GM12875 (cell line): ENCODE measurements around the gene RNF151.
"Not testable (repeated sequence)": the region's sequence is repeated elsewhere in the genome, so short reads cannot be mapped to it uniquely, and the experiment has no call there.

Experiments
- H3K4me3 ChIP-seq: one replicate; pipeline ENCODE4 v1.5.1; 2011; ENCODE audit warnings: low read depth, low read length, control low read depth
- CTCF ChIP-seq: IDR thresholded peaks from 2 replicates; pipeline ENCODE4 v1.5.1; 2011; ENCODE audit warnings: low read depth, mild to moderate bottlenecking, control low read depth, inconsistent platforms, low read length, moderate library complexity, borderline replicate concordance; ENCODE audit not compliant: insufficient read depth

RNF151 gene

GRCh38 chr16:1932050-1933028 lies 34.3 kb upstream of the RNF151 start:
- H3K4me3 ChIP-seq, result no peak overlapping the region
- TF ChIP-seq CTCF, result no peak

- no peak overlapping the region for H3K4me3 ChIP-seq
- no peak for TF ChIP-seq CTCF
Measured at GRCh38 chr16:1933097-1933661, 33.5 kb upstream of the RNF151 start.

GRCh38 chr16:1936945-1937479 lies 29.6 kb upstream of the RNF151 start:
- TF ChIP-seq CTCF, result no peak
- H3K4me3 ChIP-seq, result no peak overlapping the region

- TF ChIP-seq CTCF, result no peak
Measured at GRCh38 chr16:1938316-1938715, 28.3 kb upstream of the RNF151 start.

GRCh38 chr16:1938910-1939309 lies 27.7 kb upstream of the RNF151 start:
- TF ChIP-seq CTCF, result no peak
- no peak overlapping the region for H3K4me3 ChIP-seq

More at GRCh38 chr16:1938316-1938715, 28.3 kb upstream of the RNF151 start:
- no peak overlapping the region for H3K4me3 ChIP-seq

- H3K4me3 ChIP-seq, result not testable (repeated sequence)
Measured at GRCh38 chr16:1939833-1940232, 26.8 kb upstream of the RNF151 start.

GRCh38 chr16:1940273-1941161 lies 26.1 kb upstream of the RNF151 start:
- no peak for TF ChIP-seq CTCF
- H3K4me3 ChIP-seq, result no peak overlapping the region
